Fibroblast of peridontal ligament (primary cell): ENCODE measurements around the gene NEU3.
A peak's percentile ranks its signal among the peaks of the same experiment; 100 is the strongest.
"Not testable (repeated sequence)": the region's sequence is repeated elsewhere in the genome, so short reads cannot be mapped to it uniquely, and the experiment has no call there.

ENCODE experiments used
- DNase-seq: peaks from one replicate; pipeline ENCODE4 v3.0.0-alpha.2; 2010; ENCODE audit errors: extremely low read depth

The NEU3 gene, protein sequence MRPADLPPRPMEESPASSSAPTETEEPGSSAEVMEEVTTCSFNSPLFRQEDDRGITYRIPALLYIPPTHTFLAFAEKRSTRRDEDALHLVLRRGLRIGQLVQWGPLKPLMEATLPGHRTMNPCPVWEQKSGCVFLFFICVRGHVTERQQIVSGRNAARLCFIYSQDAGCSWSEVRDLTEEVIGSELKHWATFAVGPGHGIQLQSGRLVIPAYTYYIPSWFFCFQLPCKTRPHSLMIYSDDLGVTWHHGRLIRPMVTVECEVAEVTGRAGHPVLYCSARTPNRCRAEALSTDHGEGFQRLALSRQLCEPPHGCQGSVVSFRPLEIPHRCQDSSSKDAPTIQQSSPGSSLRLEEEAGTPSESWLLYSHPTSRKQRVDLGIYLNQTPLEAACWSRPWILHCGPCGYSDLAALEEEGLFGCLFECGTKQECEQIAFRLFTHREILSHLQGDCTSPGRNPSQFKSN

DNA sequence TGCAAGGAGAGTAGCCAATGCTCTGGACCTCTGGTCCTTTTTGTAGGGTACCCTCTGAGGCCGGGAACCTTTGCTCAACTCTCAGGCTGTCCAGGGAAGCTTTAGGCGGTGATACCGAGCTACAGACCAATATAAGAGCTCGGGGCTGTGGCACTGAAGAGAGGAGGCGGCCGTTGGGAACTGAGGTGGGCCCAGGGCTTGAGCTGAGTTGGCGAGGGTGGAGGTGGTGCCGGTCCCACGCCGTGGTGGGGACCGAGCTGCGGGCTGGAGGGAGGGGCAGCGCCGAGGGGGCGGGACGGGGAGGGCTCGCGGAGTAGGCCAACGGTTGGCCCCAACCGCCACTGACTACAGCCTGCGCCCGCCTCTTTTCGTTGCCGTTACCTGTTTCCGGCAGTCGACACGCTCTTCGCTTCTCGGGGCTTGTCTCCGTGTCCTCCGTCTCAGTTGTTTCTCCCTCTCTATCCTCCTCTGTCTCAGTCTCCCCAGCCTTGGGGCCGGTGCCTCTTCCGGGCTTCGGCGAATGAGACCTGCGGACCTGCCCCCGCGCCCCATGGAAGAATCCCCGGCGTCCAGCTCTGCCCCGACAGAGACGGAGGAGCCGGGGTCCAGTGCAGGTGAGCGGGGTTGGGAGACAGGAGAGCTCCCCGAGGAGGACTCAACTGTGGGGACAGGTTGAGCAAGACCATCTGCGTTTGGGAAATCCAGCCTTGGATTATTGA, at the start of gene NEU3:
TSS of gene NEU3 (plus strand) at position 393 of the 719 bp plus-strand sequence. CDS start at position 521, 128 bp downstream.
- peak; percentile 69 for DNase-seq

DNA sequence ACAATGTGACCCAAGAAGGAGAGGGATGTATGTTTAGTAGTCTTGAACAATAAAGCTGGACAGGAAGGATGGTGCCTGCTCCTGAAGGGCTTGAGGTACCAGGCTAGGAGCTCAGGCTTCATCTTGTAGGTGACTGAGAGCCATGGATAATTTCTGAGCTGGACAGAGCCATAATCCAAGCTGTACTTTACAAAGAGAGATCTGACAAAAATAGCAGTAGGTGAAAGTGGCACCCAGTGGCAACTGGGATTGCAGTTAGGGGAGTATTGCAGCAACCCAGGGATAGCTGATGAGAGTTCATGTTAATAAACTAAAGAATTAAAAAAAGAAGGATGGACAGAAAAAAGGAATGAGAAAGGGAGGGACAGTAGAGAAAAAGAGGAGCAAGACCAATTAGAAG, 47.2 kb upstream of the NEU3 start:
- no peak for DNase-seq

DNA sequence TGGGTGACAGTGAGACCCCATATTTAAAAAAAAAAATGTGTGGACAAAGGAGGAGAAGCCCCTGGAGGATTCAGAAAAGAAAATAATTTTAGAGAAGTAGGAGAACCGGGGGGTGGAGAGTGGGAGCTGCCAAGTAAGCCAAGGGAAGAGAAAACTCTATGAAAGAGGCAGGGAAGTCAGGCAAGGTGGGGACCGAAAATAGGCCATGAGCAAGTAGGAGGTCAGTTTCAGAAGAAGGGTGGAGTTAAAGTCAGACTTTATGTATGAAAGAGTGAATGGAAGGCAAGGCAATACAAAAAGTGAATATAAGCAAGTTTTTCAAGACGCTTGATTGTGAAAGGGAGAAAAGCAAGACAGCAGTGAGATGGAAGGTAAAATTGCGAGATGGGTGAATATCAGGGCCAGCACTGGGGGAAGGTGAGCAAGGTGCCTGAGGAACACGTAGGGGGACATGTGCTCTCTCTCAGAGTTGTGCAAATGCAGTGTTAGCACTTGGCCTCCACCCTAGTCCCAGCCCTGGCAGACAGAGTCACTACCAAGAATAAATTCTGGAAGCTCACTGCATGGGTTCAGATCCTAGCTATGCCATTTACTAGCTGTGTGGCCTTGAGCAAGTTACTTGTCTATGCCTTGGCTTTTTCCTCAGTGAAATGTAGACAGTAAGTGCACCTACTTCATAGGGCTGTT, 46.5 kb upstream of the NEU3 start:
- DNase-seq: no peak

DNA sequence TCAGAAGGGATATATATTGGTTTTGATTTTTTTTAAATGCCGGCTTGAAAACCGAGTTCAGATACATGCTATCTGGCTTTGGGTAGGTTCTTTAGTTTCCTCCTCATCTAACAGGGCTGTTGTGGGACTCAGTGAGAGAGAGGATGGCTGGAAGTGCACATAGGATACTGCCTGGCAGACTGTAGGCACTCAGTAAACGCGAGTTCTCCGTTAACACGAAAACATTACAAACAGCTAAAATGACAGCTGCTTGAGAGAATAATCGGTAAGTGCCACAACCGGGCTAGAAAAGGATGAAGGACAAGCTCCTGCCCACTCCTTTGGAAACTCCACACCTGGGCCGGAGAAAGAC, 40.2 kb upstream of the NEU3 start:
- peak; percentile 40 for DNase-seq

DNA sequence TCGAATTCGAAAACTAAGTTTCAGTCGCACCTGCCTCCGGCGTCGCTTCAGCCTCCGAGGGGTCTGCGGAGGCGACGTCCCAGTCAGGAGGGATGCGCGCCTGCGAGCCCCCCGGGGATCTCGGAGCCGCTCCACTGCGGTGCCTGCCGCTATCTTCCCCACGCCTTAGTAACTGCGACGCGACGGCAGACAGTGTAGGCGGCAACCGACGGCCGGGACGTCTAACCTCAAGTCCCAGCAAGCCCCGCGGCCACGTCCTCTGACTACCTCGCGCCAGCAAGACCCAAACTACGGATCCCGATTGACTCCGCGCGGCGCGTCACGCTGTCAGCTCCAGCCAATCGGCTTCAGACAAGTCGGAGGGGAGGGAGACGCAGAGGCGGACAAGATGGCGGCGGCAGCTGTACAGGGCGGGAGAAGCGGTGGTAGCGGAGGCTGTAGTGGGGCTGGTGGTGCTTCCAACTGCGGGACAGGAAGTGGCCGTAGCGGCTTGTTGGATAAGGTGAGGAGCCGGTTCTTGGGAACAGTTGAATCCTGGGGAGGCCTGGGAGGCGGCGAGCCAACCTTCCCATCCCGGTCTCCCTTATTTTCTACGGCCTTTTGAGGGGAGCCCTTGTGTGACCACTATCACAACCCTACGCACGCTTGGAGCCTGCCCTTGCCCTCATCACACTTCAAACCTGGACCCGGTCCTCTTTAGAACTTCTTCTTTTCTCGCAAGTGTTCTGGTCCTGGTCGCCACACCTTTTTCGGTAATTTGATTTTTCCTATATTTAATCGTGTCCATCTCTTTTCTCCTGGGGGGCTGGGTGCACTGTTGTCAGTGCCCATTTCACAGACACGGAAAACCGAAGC, 39.6 kb upstream of the NEU3 start, which contains the start of the genes SPCS2 and XRRA1:
TSS of gene SPCS2 (plus strand) at position 369 of the 855 bp plus-strand sequence. CDS start at position 389, 20 bp downstream.
TSS of gene XRRA1 (minus strand) at position 194 of the 855 bp plus-strand sequence. CDS start 8,213 bp downstream, outside the sequence.
- DNase-seq: peak; percentile 97

DNA sequence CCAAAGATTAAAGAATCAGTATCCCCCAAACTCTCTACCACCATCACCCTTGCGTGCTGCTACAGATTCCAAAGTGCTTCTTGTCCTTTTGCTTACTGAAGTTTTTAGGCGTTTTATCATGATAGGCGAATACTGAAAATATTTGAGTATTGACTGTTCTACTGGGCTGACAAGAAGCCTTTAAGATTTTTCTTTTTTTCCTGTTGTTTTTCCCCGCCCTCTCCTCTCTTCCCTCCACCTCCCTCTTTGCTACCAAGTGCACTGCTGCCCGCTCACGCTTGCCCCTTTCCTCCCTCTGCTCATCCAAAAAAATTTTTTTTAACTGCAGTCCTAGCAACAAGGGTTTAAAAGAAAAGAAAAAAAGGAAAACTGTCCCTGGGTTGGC, 39.0 kb upstream of the NEU3 start:
- no peak for DNase-seq

DNA sequence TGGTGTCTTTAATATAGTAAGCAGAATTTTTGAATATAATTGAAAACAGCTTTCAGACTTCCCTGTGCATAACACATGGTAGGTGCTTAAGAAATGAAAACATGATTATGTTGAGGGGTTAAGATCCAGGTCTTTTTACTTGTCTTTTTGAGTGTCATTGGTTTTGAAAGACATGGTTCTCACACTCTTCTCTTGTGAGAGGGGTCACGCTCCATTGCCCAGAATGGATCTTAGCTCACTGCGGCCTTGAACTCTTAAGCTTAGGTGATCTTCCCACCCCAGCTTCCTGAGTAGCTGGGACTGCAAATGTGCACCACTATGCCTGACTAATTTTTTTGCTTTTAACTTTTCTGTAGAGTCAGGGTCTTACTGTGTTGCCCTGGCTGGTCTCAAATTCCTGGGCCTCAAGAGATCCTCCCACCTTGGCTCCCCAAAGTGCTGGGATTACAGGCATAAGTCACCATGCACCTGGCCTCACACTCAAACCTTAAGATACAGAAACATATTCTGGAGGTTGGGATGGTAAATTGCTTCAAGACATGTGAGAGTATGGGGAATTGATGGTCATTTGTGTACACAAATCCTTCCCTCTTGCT, 38.3 kb upstream of the NEU3 start:
- no peak for DNase-seq

DNA sequence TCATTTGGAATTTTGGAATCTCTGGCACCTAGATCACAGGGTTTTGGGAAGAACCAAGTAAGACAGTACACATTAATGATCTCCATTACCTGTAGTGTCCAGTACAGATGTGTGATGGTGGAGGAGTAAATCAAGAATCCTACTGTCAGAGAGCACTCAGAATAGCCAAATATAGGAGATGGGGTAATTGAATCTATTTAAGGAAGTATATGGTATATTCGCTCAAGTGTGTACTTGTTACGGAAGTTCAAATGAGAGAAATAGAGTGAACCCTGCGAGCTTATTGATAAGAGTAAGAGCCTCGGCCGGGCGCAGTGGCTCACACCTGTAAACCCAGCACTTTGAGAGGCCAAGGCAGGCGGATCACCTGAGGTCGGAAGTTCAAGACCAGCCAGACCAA, 37.5 kb upstream of the NEU3 start:
- DNase-seq: no peak

DNA sequence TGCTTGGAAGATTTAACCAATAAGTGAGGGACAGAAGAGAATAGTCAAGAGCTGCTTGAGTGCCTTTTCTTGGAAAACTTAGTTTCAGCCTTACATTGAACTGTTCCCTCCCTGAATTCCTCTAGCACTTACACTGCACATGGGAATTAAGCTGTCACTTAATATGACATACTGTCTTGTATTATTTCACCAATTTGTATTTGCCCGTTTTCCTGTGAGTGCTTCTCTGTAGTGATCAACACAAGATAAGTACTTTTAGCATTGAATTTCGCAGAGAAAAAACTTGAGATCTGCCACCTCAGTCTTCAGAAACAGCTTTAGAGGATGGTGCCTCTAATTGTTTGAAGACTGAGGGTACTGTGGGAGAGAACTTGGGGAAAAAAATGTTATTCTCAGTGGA, 36.0 kb upstream of the NEU3 start:
- no peak for DNase-seq

DNA sequence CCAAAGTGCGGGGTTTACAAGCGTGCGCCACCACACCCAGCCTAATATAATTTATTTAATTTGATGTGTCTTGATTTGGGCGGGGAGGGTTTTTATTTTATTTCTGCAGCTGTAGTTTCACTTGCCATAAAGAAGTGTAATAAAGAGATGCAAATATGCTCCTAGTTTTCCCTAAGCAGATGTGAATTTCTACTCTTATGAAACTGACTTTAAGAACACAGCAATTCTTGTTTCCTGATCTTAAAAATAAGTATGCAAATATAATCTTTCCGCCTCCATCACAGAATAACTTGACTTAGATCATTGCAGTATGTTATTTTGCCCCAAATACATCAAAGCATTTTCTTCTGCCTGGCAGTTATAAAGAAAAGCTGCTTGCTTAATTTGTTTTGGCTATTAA, 35.3 kb upstream of the NEU3 start:
- DNase-seq: no peak

DNA sequence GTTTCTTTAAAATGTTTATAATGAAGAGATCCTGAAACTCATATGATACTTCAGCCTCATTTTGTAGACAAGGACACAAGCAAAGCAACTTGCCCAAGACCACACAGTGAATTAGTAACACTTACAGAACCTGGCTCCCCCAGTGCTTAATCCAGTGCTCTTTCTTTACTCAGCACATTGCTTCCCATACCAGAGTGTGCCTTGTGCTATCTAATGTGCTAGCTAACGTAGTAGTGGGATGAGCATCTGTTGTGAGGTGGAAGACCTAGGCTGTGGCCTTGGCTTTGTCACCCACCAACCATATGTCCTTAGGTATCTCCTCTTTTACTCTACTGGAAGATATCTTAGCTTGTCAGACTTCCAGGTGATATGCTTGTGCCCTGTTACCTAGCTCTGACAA, 34.5 kb upstream of the NEU3 start:
- no peak for DNase-seq

DNA sequence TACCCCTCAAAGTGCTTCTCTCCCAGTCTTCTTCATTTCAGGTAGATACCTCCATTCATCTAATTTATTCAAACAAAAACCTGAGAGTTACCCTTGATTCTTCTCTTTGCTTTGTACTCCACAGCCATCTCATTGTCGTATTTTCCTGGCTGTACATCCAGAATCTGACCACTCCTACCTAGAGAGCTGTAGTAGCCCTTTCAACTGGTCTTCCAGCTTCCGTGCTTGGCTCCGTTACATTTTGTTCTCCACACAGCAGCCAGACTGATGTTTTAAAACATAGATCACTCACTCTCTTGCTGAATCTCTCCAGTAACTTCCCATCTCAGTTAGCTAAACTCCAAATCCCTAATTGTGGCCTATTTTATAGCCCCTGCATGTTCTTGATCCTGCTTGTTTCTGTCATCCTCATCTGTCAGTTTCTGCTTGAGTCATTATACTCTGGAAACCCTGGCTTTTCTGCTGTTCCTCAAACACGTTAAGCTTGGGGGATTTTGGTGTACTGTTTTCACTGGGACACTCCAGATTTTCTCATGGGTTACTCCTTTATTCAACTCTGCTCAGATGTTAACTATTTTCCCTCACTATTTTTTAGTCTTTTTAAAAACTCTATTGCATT, 32.2 kb upstream of the NEU3 start:
- no peak for DNase-seq

DNA sequence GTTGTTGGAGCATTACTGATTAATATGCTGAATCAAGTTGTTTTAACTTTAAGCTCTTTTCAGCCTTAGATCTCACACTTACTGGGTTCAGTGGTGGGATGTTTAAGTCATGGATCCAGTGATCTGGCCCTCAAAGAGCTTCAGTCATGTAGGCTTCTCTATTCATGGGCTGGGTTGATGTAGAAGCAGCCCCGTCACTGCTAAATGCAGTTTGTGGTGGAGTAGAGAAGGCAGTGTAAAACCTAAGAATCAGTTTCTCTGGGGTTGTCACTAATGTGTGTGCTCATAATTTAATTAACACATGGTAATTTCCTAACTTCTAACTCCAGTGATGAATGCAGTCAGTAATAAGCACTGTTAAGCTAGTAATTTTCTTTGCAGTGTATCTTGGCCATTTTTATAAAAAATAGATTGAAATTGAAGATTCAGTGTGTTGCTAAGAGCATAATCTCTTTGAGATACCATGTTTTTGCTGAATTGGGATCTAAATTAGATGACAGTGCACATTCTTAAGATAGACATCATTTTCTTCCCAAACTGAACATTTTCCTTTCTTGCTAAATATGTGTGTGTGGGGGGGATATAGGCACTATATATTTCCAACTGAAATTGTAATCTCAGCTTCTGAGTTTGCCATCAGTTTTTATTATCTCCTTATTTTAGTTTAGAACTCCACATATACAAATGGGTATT, 30.6 kb upstream of the NEU3 start:
- peak; percentile 35 for DNase-seq

DNA sequence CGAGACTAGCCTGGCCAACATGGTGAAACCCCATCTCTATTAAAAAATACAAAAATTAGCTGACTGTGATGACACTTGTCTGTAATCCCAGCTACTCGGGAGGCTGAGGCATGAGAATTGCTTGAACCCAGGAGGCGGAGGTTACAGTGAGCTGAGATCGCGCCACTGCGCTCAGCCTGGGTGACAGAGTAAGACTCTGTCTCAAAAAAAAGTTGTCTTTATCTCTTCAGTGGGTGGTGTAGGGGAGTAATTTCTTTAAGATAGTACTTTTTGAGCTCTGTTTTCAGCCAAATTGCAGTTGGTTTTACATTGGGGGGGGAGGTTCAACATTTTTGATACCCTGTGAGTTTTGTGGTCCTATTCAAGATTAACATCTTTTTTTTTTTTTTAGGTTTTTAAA, 28.6 kb upstream of the NEU3 start:
- not testable (repeated sequence) for DNase-seq

DNA sequence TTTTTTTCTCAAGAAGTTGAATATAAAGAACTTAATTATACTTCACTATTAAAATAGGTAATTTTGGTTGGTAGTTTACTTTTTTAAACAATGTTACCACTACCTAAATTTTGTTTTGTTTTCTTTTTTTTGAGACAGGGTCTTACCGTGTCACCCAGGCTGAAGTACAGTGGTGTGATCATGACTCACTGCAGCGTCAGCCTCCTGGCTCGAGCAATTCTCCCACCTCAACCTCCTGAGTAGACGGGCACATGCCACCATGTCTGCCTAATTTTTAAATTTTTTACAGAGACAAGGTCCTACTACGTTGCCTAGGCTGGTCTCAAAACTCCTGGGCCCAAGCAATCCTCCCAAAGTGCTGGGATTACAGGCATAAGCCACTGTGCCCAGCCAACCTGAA, 22.1 kb upstream of the NEU3 start:
- no peak for DNase-seq

DNA sequence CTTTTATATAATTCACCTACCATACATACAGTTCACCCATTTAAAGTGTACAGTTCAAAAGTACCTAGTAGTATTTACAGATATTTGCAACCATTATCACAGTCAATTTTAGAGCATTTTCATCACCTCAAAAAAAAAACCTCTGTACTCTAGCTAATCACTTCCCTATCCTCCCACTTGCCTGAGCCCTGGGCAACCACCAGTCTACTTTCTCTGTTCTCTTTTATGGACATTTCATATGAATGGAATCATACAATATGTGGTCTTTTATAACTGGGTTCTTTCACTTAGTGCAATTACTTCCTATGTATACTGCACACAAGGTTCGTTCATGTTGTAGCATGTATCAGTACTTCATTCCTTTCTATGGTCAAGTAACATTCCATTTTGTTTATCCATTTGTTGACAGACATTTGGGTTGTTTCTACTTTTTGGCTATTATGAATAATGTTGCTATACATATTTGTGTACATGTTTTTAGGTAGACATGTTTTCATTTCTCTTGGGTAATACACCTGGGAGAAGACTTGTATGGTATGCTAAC, 17.8 kb upstream of the NEU3 start:
- DNase-seq: no peak

DNA sequence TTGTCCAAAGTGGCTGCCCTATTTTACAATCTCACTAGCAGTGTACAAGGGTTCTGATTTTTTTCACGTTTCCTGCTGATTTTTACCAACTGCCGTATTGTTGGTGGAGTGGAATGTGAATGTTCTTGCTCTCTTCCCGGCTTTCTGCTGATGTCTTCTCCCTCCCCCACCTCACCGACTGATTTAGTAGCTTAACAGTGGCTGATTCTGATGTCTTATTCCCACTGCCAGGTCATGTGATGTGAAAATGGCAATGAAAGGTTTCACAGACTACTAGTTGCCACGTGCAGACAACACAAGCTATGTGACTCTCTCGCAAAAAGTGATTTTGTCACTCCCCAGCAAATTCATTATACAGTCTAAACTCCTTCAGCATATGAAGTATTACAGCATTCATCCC, 17.3 kb upstream of the NEU3 start:
- DNase-seq: no peak

DNA sequence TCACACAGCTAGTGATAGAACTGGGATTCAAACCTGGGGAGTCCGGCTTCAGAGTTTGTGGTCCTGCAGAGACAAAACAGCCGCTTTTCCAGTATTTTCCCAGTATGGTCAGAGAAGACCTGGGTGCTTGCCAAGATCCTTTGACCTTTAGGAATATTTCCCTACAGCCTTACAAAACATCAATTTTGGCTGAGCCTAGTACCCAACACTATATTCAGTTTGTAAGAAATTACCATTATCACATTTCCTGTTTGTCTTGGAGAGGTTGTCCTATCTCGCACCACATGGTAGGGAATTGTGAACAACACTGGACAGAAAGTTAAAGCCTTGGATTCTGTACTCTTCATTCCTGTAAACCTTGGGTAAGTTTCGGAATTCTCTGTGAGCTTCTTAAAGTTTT, 10.7 kb upstream of the NEU3 start:
- no peak for DNase-seq

DNA sequence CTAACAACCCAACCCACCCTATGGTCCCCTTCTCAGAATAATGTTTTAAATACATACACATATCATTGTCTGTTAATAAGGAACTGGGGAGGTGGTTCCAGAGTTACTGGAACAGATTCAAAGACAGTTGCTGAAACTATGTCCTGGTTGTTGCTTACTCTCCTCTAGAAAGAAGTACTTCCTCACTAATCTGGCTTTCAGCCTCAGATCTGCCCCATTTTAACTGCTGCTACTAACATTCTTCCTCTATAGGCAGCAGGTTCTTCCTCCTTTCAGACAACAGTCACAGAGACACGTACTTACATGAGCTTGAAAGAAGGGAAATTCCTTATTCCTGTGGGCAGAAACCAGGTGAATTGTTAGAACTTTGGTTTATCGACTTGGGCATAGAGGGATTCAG, 8.1 kb upstream of the NEU3 start:
- DNase-seq: no peak

DNA sequence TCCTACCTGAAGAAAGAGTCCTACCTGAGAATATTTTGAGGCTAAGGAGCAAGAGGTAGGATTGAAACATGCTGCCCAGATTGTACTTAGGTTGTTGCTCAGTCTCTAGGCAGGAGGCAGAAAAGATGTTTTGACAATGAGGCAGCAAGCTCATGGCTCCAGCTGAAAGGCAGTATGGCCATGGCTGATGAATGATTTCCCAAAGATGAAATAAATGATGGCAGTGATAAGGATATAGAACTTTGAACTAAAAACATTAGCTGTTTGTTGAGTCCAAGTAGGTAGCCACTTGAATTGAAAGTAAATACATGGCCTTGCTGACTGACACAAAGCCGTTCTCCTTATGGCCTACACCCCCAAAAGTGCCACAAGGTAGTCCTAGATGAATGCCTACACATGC, 6.8 kb upstream of the NEU3 start:
- no peak for DNase-seq
